ENCODE measurements around the gene PLXNA2. TPM values are rescaled to one million over a fixed set of nuclear protein-coding genes. Genes with fewer than 3 reads are reported as not detected.

Gene PLXNA2
- total and polyA plus RNA-seq, 2 donors (not counting 3 experiments of a cell fraction or from before 2014, with no cell fraction given), result 42.6 to 229 TPM

DNA sequence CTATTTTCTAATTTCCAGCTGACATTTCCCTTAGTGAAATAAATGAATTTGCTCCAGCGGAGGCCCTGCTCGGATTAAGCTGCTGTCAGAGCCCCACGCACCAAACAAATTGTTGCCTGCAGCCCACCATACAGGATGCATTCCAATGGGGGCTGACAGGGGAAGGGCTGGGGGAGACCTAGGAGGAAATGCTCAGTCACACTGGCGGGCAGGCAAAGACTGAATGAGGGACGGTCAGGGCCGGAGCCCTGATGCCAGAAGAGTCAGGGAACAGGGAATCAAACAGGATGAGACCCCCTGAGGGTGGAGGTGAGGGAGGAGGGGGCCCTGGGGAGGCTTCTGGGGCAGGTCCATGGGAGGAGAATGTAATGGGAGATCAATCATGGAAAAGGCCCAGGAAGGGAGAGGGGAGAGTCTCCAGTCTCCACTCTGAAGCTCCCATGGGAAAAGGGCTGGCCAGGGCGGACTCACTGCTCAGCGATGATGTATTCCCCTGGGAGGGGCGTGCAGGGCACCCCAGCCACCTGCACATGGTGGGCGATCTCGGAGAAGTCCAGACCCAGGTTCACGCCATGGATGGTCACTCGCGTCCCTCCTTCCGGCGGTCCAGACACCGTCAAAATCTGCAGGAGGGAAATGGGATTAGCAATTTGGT lies 183.8 kb downstream of the PLXNA2 start:
- intact Hi-C loops (cut with micrococcal nuclease), result no loop called here
- TF ChIP-seq, protein P1, sequence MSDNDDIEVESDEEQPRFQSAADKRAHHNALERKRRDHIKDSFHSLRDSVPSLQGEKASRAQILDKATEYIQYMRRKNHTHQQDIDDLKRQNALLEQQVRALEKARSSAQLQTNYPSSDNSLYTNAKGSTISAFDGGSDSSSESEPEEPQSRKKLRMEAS (IDR thresholded peaks at IDR 0.05; ENCODE audit: insufficient read depth, insufficient read length), result no peak
- TF ChIP-seq JUN (IDR thresholded peaks at IDR 0.05; ENCODE audit: borderline replicate concordance, insufficient read depth, insufficient read length, low read depth) (no peak), EZH2 (IDR thresholded peaks at IDR 0.05; ENCODE audit: borderline replicate concordance, low read depth, low read length, severe bottlenecking) (no peak), POLR2A (IDR thresholded peaks at IDR 0.05; ENCODE audit: low read depth, low read length) (no peak)
- Histone ChIP-seq H3K27me3 (ENCODE audit: control insufficient read depth in 2 of 2, insufficient read depth in 2 of 2, low read length in 2 of 2) (no peaks in the 10 kb centered on the region), H3K9me1 (replicated peaks; ENCODE audit: control insufficient read depth, extremely low read depth, insufficient read depth, low read length) (no peaks in the 10 kb centered on the region), H3K9me3 (replicated peaks; ENCODE audit: control insufficient read depth, insufficient read depth, low read length) (no peaks in the 10 kb centered on the region), H2AFZ (ENCODE audit: low read depth, low read length) (no peak overlapping the region), H3K36me3 (ENCODE audit: control insufficient read depth in 2 of 2, extremely low read depth in 1 of 2, insufficient read depth in 2 of 2, low read length in 2 of 2) (peaks cover 22 to 28% of the 10 kb centered on the region in 2 experiments), H3K4me2 (ENCODE audit: insufficient read depth, low read length) (no peak overlapping the region), H3K9ac (replicated peaks; ENCODE audit: extremely low read depth, insufficient read depth, low read length) (no peak overlapping the region), H3K79me2 (ENCODE audit: control insufficient read depth, insufficient read depth, low read length) (no peaks in the 10 kb centered on the region), H3K4me3 (replicated peaks in 1 of 3; ENCODE audit: insufficient read depth in 1 of 3, low read depth in 1 of 3, low read length in 3 of 3) (no peak overlapping the region), H3K4me1 (ENCODE audit: control insufficient read depth, extremely low read depth, insufficient read depth, low read length) (peaks cover 11% of the 10 kb centered on the region), H4K20me1 (replicated peaks; ENCODE audit: control insufficient read depth, extremely low read depth, insufficient read depth, low read length) (no peaks in the 10 kb centered on the region), H3K27ac (ENCODE audit: insufficient read depth, low read depth, low read length) (no peak overlapping the region)
- FAIRE-seq (no peak), DNase-seq (ENCODE audit: low read depth, low spot score) (no peak)
- no TSS peak for BruUV-seq (replicated peaks)
- POLR2A ChIA-PET, result no interaction called here
- dilution Hi-C loops (cut with MboI; ENCODE audit: extremely low pct_ligation_motif_present, low sequenced_read_pairs), result no loop called here
- CTCF ChIA-PET, result no interaction called here

- H3K27me3 ChIP-seq (ENCODE audit: control insufficient read depth in 2 of 2, insufficient read depth in 2 of 2, low read length in 2 of 2), result no peaks in the 10 kb centered on the region
- peaks cover 22 to 35% of the 10 kb centered on the region in 2 experiments for H3K36me3 ChIP-seq (ENCODE audit: control insufficient read depth in 2 of 2, extremely low read depth in 1 of 2, insufficient read depth in 2 of 2, low read length in 2 of 2)
- H3K9me1 ChIP-seq (replicated peaks; ENCODE audit: control insufficient read depth, extremely low read depth, insufficient read depth, low read length), result no peaks in the 10 kb centered on the region
- no peak overlapping the region for H2AFZ ChIP-seq (ENCODE audit: low read depth, low read length)
- H3K9ac ChIP-seq (replicated peaks; ENCODE audit: extremely low read depth, insufficient read depth, low read length), result no peak overlapping the region
- dilution Hi-C loops (cut with MboI; ENCODE audit: extremely low pct_ligation_motif_present, low sequenced_read_pairs), result no loop called here
- no TSS peak for BruUV-seq (replicated peaks)
- H3K9me3 ChIP-seq (replicated peaks; ENCODE audit: control insufficient read depth, insufficient read depth, low read length), result no peaks in the 10 kb centered on the region
- no peaks in the 10 kb centered on the region for H4K20me1 ChIP-seq (replicated peaks; ENCODE audit: control insufficient read depth, extremely low read depth, insufficient read depth, low read length)
- CTCF ChIA-PET, result interaction anchor here (1.3 to 5.1 kb wide), 3 partner anchors 11 to 186 kb away, joined by 5 to 20 read pairs (median 5); partner anchors contain the start of gene PLXNA2
- H3K27ac ChIP-seq (ENCODE audit: insufficient read depth, low read depth, low read length), result no peak overlapping the region
- FAIRE-seq, result no peak
- no peak for DNase-seq (ENCODE audit: low read depth, low spot score)
- H3K4me2 ChIP-seq (ENCODE audit: insufficient read depth, low read length), result no peak overlapping the region
- H3K4me3 ChIP-seq (replicated peaks in 1 of 3; ENCODE audit: insufficient read depth in 1 of 3, low read depth in 1 of 3, low read length in 3 of 3), result no peak overlapping the region
- intact Hi-C loops (cut with micrococcal nuclease), result no loop called here
- H3K79me2 ChIP-seq (ENCODE audit: control insufficient read depth, insufficient read depth, low read length), result no peaks in the 10 kb centered on the region
- H3K4me1 ChIP-seq (ENCODE audit: control insufficient read depth, extremely low read depth, insufficient read depth, low read length), result peaks cover 11% of the 10 kb centered on the region
- POLR2A ChIA-PET, result no interaction called here
- no peak for TF ChIP-seq CTCF (IDR thresholded peaks at IDR 0.05; ENCODE audit: extremely low read depth in 1 of 2, insufficient read depth in 1 of 2, low read depth in 1 of 2, low read length in 2 of 2)
- TF ChIP-seq POLR2A (IDR thresholded peaks at IDR 0.05; ENCODE audit: low read depth, low read length), result no peak
- TF ChIP-seq, protein P1 (IDR thresholded peaks at IDR 0.05; ENCODE audit: insufficient read depth, insufficient read length), result no peak
- TF ChIP-seq MYC (IDR thresholded peaks at IDR 0.05; ENCODE audit: low read depth, low read length), result no peak
- TF ChIP-seq FOS (IDR thresholded peaks at IDR 0.05; ENCODE audit: borderline replicate concordance, insufficient read depth, low read length), result no peak
- TF ChIP-seq POLR2AphosphoS5 (IDR thresholded peaks at IDR 0.05; ENCODE audit: insufficient read depth, low read depth, low read length), result no peak
- TF ChIP-seq JUN (IDR thresholded peaks at IDR 0.05; ENCODE audit: borderline replicate concordance, insufficient read depth, insufficient read length, low read depth), result no peak
- TF ChIP-seq EZH2 (IDR thresholded peaks at IDR 0.05; ENCODE audit: borderline replicate concordance, low read depth, low read length, severe bottlenecking), result no peak
Observed at GRCh38 chr1:208059409-208060001, 184.7 kb downstream of the PLXNA2 start.
